ENCODE results near the gene NPW. TPM values are rescaled to one million over a fixed set of nuclear protein-coding genes. Genes with fewer than 3 reads are reported as not detected.

NPW gene
- total and polyA plus RNA-seq, 9 of the 15 experiments (the other 6 are each of a cell fraction or from before 2014, with no cell fraction given): 0.14 to 4.0 (median 2.6) TPM; not detected in 4

DNA sequence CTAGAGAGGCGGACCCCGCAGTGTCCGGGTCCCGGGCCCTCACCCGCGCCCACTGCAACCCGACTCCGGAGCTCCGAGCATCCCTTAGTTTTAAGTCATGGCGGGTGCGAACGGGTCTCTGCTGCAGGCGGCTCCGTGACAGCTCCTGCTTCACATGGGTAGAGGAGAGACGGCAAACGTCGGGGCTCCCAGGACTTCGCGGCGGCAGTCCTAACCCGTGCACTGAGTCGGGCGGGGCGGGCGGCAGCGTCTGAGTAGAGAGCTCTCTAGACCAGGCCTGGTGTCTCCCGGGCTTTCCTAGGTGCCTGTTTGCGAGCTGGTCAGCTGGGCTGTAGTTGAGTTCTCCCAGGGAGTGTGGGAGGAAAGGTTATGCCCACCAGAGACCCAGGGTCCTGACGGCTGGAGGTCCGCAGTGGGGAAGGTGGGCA, 28.5 kb downstream of the NPW start (continued):
- TF ChIP-seq RREB1 (CRISPR knock-in tag; IDR thresholded peaks at IDR 0.05) (no peak), MAZ (CRISPR knock-in tag; conservative IDR thresholded peaks at IDR 0.05 in 1 of 2, IDR thresholded peaks at IDR 0.05 in 1 of 2) (no peak), GATA2 (CRISPR knock-in tag; IDR thresholded peaks at IDR 0.05) (no peak), RNF219 (CRISPR knock-in tag; IDR thresholded peaks at IDR 0.05) (no peak), GABPA (tag; conservative IDR thresholded peaks at IDR 0.05; ENCODE audit: low read depth) (peak; percentile 66), HNRNPLL (IDR thresholded peaks at IDR 0.05; ENCODE audit: low read depth, low read length, poor library complexity, severe bottlenecking) (no peak), L3MBTL2 (IDR thresholded peaks at IDR 0.05) (no peak), KLF1 (tag; IDR thresholded peaks at IDR 0.05) (0 out of 2 replicates have a peak, but pooled peaks have one; percentile 7)
- TF ChIP-seq, protein P1, sequence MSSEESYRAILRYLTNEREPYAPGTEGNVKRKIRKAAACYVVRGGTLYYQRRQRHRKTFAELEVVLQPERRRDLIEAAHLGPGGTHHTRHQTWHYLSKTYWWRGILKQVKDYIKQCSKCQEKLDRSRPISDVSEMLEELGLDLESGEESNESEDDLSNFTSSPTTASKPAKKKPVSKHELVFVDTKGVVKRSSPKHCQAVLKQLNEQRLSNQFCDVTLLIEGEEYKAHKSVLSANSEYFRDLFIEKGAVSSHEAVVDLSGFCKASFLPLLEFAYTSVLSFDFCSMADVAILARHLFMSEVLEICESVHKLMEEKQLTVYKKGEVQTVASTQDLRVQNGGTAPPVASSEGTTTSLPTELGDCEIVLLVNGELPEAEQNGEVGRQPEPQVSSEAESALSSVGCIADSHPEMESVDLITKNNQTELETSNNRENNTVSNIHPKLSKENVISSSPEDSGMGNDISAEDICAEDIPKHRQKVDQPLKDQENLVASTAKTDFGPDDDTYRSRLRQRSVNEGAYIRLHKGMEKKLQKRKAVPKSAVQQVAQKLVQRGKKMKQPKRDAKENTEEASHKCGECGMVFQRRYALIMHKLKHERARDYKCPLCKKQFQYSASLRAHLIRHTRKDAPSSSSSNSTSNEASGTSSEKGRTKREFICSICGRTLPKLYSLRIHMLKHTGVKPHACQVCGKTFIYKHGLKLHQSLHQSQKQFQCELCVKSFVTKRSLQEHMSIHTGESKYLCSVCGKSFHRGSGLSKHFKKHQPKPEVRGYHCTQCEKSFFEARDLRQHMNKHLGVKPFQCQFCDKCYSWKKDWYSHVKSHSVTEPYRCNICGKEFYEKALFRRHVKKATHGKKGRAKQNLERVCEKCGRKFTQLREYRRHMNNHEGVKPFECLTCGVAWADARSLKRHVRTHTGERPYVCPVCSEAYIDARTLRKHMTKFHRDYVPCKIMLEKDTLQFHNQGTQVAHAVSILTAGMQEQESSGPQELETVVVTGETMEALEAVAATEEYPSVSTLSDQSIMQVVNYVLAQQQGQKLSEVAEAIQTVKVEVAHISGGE (CRISPR knock-in tag; IDR thresholded peaks at IDR 0.05): peak in 1 of 3 experiments; percentile 58; a peak in 1 of 6 replicates
- TF ChIP-seq, protein P2, sequence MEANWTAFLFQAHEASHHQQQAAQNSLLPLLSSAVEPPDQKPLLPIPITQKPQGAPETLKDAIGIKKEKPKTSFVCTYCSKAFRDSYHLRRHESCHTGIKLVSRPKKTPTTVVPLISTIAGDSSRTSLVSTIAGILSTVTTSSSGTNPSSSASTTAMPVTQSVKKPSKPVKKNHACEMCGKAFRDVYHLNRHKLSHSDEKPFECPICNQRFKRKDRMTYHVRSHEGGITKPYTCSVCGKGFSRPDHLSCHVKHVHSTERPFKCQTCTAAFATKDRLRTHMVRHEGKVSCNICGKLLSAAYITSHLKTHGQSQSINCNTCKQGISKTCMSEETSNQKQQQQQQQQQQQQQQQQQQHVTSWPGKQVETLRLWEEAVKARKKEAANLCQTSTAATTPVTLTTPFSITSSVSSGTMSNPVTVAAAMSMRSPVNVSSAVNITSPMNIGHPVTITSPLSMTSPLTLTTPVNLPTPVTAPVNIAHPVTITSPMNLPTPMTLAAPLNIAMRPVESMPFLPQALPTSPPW (CRISPR knock-in tag; IDR thresholded peaks at IDR 0.05): 0 out of 2 replicates have a peak, but pooled peaks have one; percentile 3

Measured in K562 (cell line).